ENCODE data around the gene GPSM1.

The GPSM1 gene

GRCh38 chr9:136308702-136309053, 18.7 kb upstream of the GPSM1 start:
- peaks cover 10% of the 10 kb centered on the region for H3K27me3 ChIP-seq (ENCODE audit: low read depth, low read length)
- H3K4me1 ChIP-seq (ENCODE audit: low read length), result peaks cover 10% of the 10 kb centered on the region

GRCh38 chr9:136309101-136309801, 18.1 kb upstream of the GPSM1 start:
- peaks cover 10% of the 10 kb centered on the region for H3K4me1 ChIP-seq (ENCODE audit: low read length)
- H3K36me3 ChIP-seq (replicated peaks; ENCODE audit: low read depth, low read length), result no peaks in the 10 kb centered on the region
- no peak overlapping the region for H3K9ac ChIP-seq (ENCODE audit: low read length)
- H4K20me1 ChIP-seq (ENCODE audit: insufficient read depth, low read length), result no peaks in the 10 kb centered on the region
- TF ChIP-seq EZH2phosphoT487 (IDR thresholded peaks at IDR 0.05; ENCODE audit: low read depth) (no peak), CTCF (IDR thresholded peaks at IDR 0.05; ENCODE audit: low read depth, low read length) (no peak)
- no peak overlapping the region for H3K4me2 ChIP-seq (ENCODE audit: low read length)
- H3K79me2 ChIP-seq (ENCODE audit: low read length), result no peaks in the 10 kb centered on the region
- H3K27ac ChIP-seq (ENCODE audit: low read length), result no peak overlapping the region
- no peak overlapping the region for H3K4me3 ChIP-seq (ENCODE audit: low read length)
- H2AFZ ChIP-seq (ENCODE audit: low read depth, low read length), result no peak overlapping the region
- H3K27me3 ChIP-seq (ENCODE audit: low read depth, low read length), result peaks cover 10% of the 10 kb centered on the region
- peaks cover 7% of the 10 kb centered on the region; the same call in 1 of the 2 replicates for H3K9me3 ChIP-seq (ENCODE audit: insufficient read depth, low read length)

More at GRCh38 chr9:136308702-136309053, 18.7 kb upstream of the GPSM1 start:
- Histone ChIP-seq H3K9ac (ENCODE audit: low read length) (no peak overlapping the region), H3K4me2 (ENCODE audit: low read length) (no peak overlapping the region), H3K36me3 (replicated peaks; ENCODE audit: low read depth, low read length) (no peaks in the 10 kb centered on the region), H4K20me1 (ENCODE audit: insufficient read depth, low read length) (no peaks in the 10 kb centered on the region), H2AFZ (ENCODE audit: low read depth, low read length) (no peak overlapping the region), H3K27ac (ENCODE audit: low read length) (no peak overlapping the region), H3K9me3 (ENCODE audit: insufficient read depth, low read length) (peaks cover 7% of the 10 kb centered on the region; the same call in 1 of the 2 replicates), H3K4me3 (ENCODE audit: low read length) (no peak overlapping the region), H3K79me2 (ENCODE audit: low read length) (no peaks in the 10 kb centered on the region)
- TF ChIP-seq CTCF (IDR thresholded peaks at IDR 0.05; ENCODE audit: low read depth, low read length), result no peak
- no peak for TF ChIP-seq EZH2phosphoT487 (IDR thresholded peaks at IDR 0.05; ENCODE audit: low read depth)

- TF ChIP-seq CTCF (IDR thresholded peaks at IDR 0.05; ENCODE audit: low read depth, low read length) (no peak), EZH2phosphoT487 (IDR thresholded peaks at IDR 0.05; ENCODE audit: low read depth) (no peak)
- Histone ChIP-seq H3K36me3 (replicated peaks; ENCODE audit: low read depth, low read length) (no peaks in the 10 kb centered on the region), H3K9ac (ENCODE audit: low read length) (no peak overlapping the region), H4K20me1 (ENCODE audit: insufficient read depth, low read length) (no peaks in the 10 kb centered on the region), H3K9me3 (ENCODE audit: insufficient read depth, low read length) (peaks cover 7% of the 10 kb centered on the region), H3K4me1 (ENCODE audit: low read length) (peaks cover 10% of the 10 kb centered on the region), H3K27ac (ENCODE audit: low read length) (no peak overlapping the region), H3K4me3 (ENCODE audit: low read length) (no peak overlapping the region), H3K79me2 (ENCODE audit: low read length) (no peaks in the 10 kb centered on the region), H3K4me2 (ENCODE audit: low read length) (no peak overlapping the region), H3K27me3 (ENCODE audit: low read depth, low read length) (peaks cover 10% of the 10 kb centered on the region), H2AFZ (ENCODE audit: low read depth, low read length) (no peak overlapping the region)
Observed at GRCh38 chr9:136309806-136310220, 17.5 kb upstream of the GPSM1 start.

- H3K4me2 ChIP-seq (ENCODE audit: low read length), result no peak overlapping the region
- H4K20me1 ChIP-seq (ENCODE audit: insufficient read depth, low read length), result no peaks in the 10 kb centered on the region
- TF ChIP-seq EZH2phosphoT487 (IDR thresholded peaks at IDR 0.05; ENCODE audit: low read depth), result no peak
- no peak for TF ChIP-seq CTCF (IDR thresholded peaks at IDR 0.05; ENCODE audit: low read depth, low read length)
- no peak overlapping the region for H2AFZ ChIP-seq (ENCODE audit: low read depth, low read length)
- no peaks in the 10 kb centered on the region for H3K79me2 ChIP-seq (ENCODE audit: low read length)
- no peaks in the 10 kb centered on the region for H3K36me3 ChIP-seq (replicated peaks; ENCODE audit: low read depth, low read length)
- no peak overlapping the region for H3K4me3 ChIP-seq (ENCODE audit: low read length)
- H3K9ac ChIP-seq (ENCODE audit: low read length), result no peak overlapping the region
- H3K9me3 ChIP-seq (ENCODE audit: insufficient read depth, low read length), result peaks cover 13% of the 10 kb centered on the region
- H3K27me3 ChIP-seq (ENCODE audit: low read depth, low read length), result peaks cover 10% of the 10 kb centered on the region
- no peak overlapping the region for H3K27ac ChIP-seq (ENCODE audit: low read length)
- peaks cover 10% of the 10 kb centered on the region for H3K4me1 ChIP-seq (ENCODE audit: low read length)
Observed at GRCh38 chr9:136310273-136311030, 16.9 kb upstream of the GPSM1 start.
